ENCODE results near the gene GRIA3.
"Not testable (repeated sequence)": the region's sequence is repeated elsewhere in the genome, so short reads cannot be mapped to it uniquely, and the experiment has no call there.

GRIA3 gene

GRCh38 chrX:123530726-123531125 lies 346.6 kb downstream of the GRIA3 start:
- DNase-seq, result not testable (repeated sequence)

Measured in nucleus accumbens (tissue), 56 donors.